ENCODE measurements around the gene WRAP73. TPM values are rescaled to one million over a fixed set of nuclear protein-coding genes. Genes with fewer than 3 reads are reported as not detected.

Gene WRAP73
- total and polyA plus RNA-seq, 9 of the 15 experiments (the other 6 are each of a cell fraction or from before 2014, with no cell fraction given), result 4.3 to 51.8 (median 30.1) TPM

DNA sequence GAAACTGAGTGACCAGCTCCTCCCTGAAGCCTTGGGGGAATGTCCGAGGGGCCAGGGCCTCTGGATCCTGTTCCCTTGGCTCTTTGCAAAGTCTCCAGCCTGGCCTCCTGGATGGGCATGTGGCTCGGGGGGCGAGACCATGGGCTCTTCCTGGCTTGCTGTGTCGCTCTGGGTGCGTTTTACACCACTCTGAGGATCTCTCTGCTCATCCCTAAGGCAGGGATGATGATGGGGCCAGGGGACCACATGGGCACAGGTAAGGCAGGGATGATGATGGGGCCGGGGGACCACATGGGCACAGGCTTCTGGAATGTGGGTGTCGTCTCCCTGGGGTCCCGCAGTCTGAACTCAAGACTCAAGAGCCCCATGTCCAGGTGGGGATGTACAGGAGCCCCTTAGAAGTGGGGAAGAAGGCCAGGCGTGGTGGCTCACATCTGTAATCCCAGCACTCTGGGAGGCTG is 20.1 kb upstream of the WRAP73 start:
- peaks cover 49% of the 10 kb centered on the region for H4K20me1 ChIP-seq (replicated peaks; ENCODE audit: control insufficient read depth, insufficient read depth, low read length)
- TF ChIP-seq ZNF740 (CRISPR knock-in tag; IDR thresholded peaks at IDR 0.05), result no peak
- TF ChIP-seq ZNF740 (tag; IDR thresholded peaks at IDR 0.05), result no peak
- TF ChIP-seq ZNF764 (CRISPR knock-in tag; IDR thresholded peaks at IDR 0.05; ENCODE audit: low read depth), result no peak
- TF ChIP-seq, protein P1, sequence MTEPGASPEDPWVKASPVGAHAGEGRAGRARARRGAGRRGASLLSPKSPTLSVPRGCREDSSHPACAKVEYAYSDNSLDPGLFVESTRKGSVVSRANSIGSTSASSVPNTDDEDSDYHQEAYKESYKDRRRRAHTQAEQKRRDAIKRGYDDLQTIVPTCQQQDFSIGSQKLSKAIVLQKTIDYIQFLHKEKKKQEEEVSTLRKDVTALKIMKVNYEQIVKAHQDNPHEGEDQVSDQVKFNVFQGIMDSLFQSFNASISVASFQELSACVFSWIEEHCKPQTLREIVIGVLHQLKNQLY (CRISPR knock-in tag; conservative IDR thresholded peaks at IDR 0.05), result no peak
- no peak for TF ChIP-seq ZNF143 (CRISPR knock-in tag; IDR thresholded peaks at IDR 0.05)
- TF ChIP-seq ZNF407 (IDR thresholded peaks at IDR 0.05; ENCODE audit: low read depth), result no peak
- TF ChIP-seq BCOR (IDR thresholded peaks at IDR 0.05), result no peak
- TF ChIP-seq NFIC (IDR thresholded peaks at IDR 0.05), result no peak
- ATAC-seq, result no peak
- intact Hi-C loops (cut with micrococcal nuclease) (no loop called here), in situ Hi-C loops (cut with MboI) (no loop called here)
- H3K4me1 ChIP-seq (replicated peaks in 1 of 2; ENCODE audit: control insufficient read depth in 2 of 2, insufficient read depth in 2 of 2, low read length in 2 of 2), result peaks cover 3 to 52% of the 10 kb centered on the region in 2 experiments; a peak in 3 of 5 replicates
- H3K27me3 ChIP-seq (ENCODE audit: control insufficient read depth in 2 of 2, insufficient read depth in 2 of 2, low read length in 2 of 2), result peaks cover 48 to 64% of the 10 kb centered on the region in 2 experiments; a peak in 4 of 5 replicates
- WGBS (ENCODE audit: insufficient coverage, low coverage, missing lambda C conversion rate), result 9% methylated on average over 9 of the region's 9 CpGs
- H3K4me2 ChIP-seq (ENCODE audit: insufficient read depth, low read length), result no peak overlapping the region
- H3K4me3 ChIP-seq, result no peak overlapping the region
- DNase-seq (ENCODE audit: extremely low read depth in 1 of 4, low spot score in 3 of 4), result no peak
- H3K79me2 ChIP-seq (ENCODE audit: control insufficient read depth, insufficient read depth, low read length), result no peaks in the 10 kb centered on the region
- H2AFZ ChIP-seq (ENCODE audit: low read depth, low read length), result no peak overlapping the region
- BruUV-seq (replicated peaks), result no TSS peak
- no peak overlapping the region for H3K27ac ChIP-seq (ENCODE audit: extremely low read depth, low read depth, low read length)
- POLR2A ChIA-PET, result interaction anchor here (0.5 to 2.4 kb wide), 2 partner anchors 17 to 1823 kb away, joined by 3 to 7 read pairs; no protein-coding TSS in a partner anchor
- H3K9me3 ChIP-seq (replicated peaks; ENCODE audit: control insufficient read depth, insufficient read depth, low read depth, low read length), result no peaks in the 10 kb centered on the region
- no peaks in the 10 kb centered on the region for H3K36me3 ChIP-seq (ENCODE audit: control insufficient read depth, insufficient read depth, low read length)
- CTCF ChIA-PET (ENCODE audit: low intra/inter-chr PET ratio), result no interaction called here
- FAIRE-seq, result no peak
- no peak overlapping the region for H3K9ac ChIP-seq (ENCODE audit: insufficient read depth in 1 of 2, low read depth in 2 of 2, low read length in 2 of 2)
- peaks cover 4% of the 10 kb centered on the region for H3K9me1 ChIP-seq (ENCODE audit: control insufficient read depth, insufficient read depth, low read length)
